ENCODE measurements around the gene AKAP13.

DNA sequence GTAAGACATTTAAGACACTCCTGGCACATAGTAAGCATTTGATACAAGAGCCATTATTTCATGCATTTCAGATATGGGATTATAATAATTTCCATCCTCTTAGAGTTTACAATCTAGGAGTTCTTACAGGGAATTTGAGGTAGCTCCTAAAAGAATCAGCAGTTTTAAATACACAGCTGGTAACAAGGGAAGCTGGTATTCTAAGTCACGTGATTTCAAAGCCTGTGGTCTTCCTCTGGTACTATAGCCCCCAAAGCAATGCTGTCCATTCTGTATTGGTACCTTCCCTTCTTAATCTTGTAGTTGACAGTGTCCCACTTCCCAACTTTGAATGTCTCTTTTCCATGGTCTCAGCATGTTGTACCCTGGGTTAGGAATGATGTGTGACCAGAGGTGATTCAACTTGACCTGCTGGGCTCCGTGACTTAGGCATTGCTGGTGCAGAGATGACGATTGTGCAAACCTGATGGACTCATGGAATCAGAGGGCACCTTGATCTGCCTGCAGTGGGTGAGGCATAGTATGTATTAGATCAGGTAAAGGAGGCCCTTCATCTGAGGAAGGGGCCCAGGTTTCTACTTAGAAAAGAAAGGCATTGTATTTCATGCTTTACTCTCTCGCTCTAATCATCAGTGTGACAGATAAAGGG, 122.9 kb downstream of the AKAP13 start:
- TF ChIP-seq, protein P1, sequence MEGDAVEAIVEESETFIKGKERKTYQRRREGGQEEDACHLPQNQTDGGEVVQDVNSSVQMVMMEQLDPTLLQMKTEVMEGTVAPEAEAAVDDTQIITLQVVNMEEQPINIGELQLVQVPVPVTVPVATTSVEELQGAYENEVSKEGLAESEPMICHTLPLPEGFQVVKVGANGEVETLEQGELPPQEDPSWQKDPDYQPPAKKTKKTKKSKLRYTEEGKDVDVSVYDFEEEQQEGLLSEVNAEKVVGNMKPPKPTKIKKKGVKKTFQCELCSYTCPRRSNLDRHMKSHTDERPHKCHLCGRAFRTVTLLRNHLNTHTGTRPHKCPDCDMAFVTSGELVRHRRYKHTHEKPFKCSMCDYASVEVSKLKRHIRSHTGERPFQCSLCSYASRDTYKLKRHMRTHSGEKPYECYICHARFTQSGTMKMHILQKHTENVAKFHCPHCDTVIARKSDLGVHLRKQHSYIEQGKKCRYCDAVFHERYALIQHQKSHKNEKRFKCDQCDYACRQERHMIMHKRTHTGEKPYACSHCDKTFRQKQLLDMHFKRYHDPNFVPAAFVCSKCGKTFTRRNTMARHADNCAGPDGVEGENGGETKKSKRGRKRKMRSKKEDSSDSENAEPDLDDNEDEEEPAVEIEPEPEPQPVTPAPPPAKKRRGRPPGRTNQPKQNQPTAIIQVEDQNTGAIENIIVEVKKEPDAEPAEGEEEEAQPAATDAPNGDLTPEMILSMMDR (IDR thresholded peaks at IDR 0.05): no peak
- no peak for TF ChIP-seq POLR2A (IDR thresholded peaks at IDR 0.05)

Data from breast epithelium (tissue), 3 donors.